IgD-negative memory B cell (primary cell): ENCODE results near the gene KRTAP12-3. TPM values are rescaled to one million over a fixed set of nuclear protein-coding genes. Genes with fewer than 3 reads are reported as not detected.
"Not testable (repeated sequence)": the region's sequence is repeated elsewhere in the genome, so short reads cannot be mapped to it uniquely, and the experiment has no call there.

ENCODE experiments used
- H3K27ac Mint-ChIP-seq, 3 donors: one replicate each; pipeline ENCODE4 v1.8.0; 2020 to 2022; ENCODE audit warnings: mild to moderate bottlenecking in 3 of 3, mixed read lengths in 3 of 3, moderate library complexity in 1 of 3
- H3K27me3 Mint-ChIP-seq: one replicate; pipeline ENCODE4 v1.8.0; 2021; ENCODE audit warnings: mixed read lengths
- H3K36me3 Mint-ChIP-seq: one replicate; pipeline ENCODE4 v1.8.0; 2020; ENCODE audit warnings: mild to moderate bottlenecking, mixed read lengths
- H3K4me1 Mint-ChIP-seq, 3 donors: one replicate each; pipeline ENCODE4 v1.8.0; 2020 to 2022; ENCODE audit warnings: mixed read lengths in 3 of 3, mild to moderate bottlenecking in 1 of 3
- H3K4me3 Mint-ChIP-seq, 4 donors: one replicate each; pipeline ENCODE4 v1.8.0; 2020 to 2022; ENCODE audit warnings: mild to moderate bottlenecking in 4 of 4, mixed read lengths in 4 of 4, moderate library complexity in 3 of 4
- H3K9me3 Mint-ChIP-seq, 3 donors: one replicate each; pipeline ENCODE4 v1.8.0; 2020 to 2021; ENCODE audit warnings: mixed read lengths in 3 of 3, mild to moderate bottlenecking in 1 of 3
- polyA plus RNA-seq: library from polyadenylated mRNA; unstranded; fragments of 300-500 nt; fragmentation: Illumina TruSeq; gene quantifications from one replicate; pipeline ENCODE4 v1.2.3, GENCODE V29; 2021

The KRTAP12-3 gene
- polyA plus RNA-seq, 1 donor from 2014 or later = not detected

- H3K27me3 Mint-ChIP-seq = peaks cover 32% of the 10 kb centered on the region
- H3K4me3 Mint-ChIP-seq = no peak overlapping the region
- H3K36me3 Mint-ChIP-seq = peaks cover 3% of the 10 kb centered on the region
- H3K4me1 Mint-ChIP-seq = peaks cover 0 to 1% (median 0%) of the 10 kb centered on the region in 3 donors
- peaks cover 2 to 23% (median 9%) of the 10 kb centered on the region in 3 donors for H3K9me3 Mint-ChIP-seq
- no peak overlapping the region for H3K27ac Mint-ChIP-seq
Observed at GRCh38 chr21:44696572-44696971, 38.8 kb downstream of the KRTAP12-3 start.

DNA sequence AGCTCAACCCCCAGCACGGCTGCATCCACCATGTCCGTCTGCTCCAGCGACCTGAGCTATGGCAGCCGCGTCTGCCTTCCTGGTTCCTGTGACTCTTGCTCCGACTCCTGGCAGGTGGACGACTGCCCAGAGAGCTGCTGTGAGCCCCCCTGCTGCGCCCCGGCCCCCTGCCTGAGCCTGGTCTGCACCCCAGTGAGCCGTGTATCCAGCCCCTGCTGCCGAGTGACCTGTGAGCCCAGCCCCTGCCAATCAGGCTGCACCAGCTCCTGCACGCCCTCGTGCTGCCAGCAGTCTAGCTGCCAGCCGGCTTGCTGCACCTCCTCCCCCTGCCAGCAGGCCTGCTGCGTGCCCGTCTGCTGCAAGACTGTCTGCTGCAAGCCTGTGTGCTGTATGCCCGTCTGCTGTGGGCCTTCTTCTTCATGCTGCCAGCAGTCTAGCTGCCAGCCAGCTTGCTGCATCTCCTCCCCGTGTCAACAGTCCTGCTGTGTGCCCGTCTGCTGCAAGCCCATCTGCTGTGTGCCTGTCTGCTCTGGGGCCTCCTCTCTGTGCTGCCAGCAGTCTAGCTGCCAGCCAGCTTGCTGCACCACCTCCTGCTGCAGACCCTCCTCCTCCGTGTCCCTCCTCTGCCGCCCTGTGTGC, 39.6 kb downstream of the KRTAP12-3 start, which contains the start of gene KRTAP10-12:
Gene KRTAP10-12 (plus strand): TSS at position 1 of the 639 bp plus-strand sequence. CDS start 30 bp downstream, at position 31.
- not testable (repeated sequence) for H3K36me3 Mint-ChIP-seq, H3K4me1 Mint-ChIP-seq, H3K27ac Mint-ChIP-seq
- H3K27me3 Mint-ChIP-seq = peaks cover 37% of the 10 kb centered on the region
- H3K4me3 Mint-ChIP-seq = peak within 1 kb of the TSS in 1 of 4 donors; percentile 41
- peaks cover 2 to 19% (median 9%) of the 10 kb centered on the region in 3 donors for H3K9me3 Mint-ChIP-seq

GRCh38 chr21:44697811-44698734, 40.3 kb downstream of the KRTAP12-3 start:
- peaks cover 2 to 11% (median 6%) of the 10 kb centered on the region in 3 donors for H3K9me3 Mint-ChIP-seq
- H3K27ac Mint-ChIP-seq = no peak overlapping the region
- no peak overlapping the region for H3K4me3 Mint-ChIP-seq
- H3K4me1 Mint-ChIP-seq = peaks cover 0 to 1% (median 0%) of the 10 kb centered on the region in 3 donors
- H3K27me3 Mint-ChIP-seq = peaks cover 45% of the 10 kb centered on the region
- no peaks in the 10 kb centered on the region for H3K36me3 Mint-ChIP-seq

DNA sequence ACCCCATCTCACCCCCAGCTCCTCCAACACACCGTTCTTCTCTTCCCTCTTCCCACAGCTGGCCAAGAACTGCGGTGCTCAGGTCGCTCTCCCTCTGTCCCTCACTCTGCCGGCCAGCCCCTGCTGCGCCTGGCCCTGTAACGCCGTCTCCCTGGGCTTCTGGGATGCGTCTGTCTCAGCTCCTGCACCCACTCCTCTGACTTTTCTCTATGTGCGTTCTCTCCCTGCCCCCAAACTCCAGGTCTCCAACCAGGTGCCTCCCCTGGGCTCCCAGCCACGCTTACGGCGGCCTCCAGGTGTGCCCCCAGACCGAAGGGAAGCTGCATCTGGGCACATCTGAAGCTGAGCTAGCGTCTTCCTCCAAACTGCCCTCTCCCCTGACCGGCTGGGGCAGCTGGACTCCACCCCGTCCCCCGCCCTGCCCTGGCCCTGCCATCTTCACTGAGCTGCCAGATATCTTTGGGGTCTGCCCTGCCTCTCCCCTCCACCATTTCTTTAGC, 41.8 kb downstream of the KRTAP12-3 start:
- Mint-ChIP-seq H3K4me1 (no peaks in the 10 kb centered on the region), H3K27me3 (peaks cover 48% of the 10 kb centered on the region), H3K36me3 (no peaks in the 10 kb centered on the region), H3K4me3 (no peak overlapping the region), H3K27ac (no peak overlapping the region), H3K9me3 (peaks cover 0 to 2% (median 0%) of the 10 kb centered on the region in 3 donors)

DNA sequence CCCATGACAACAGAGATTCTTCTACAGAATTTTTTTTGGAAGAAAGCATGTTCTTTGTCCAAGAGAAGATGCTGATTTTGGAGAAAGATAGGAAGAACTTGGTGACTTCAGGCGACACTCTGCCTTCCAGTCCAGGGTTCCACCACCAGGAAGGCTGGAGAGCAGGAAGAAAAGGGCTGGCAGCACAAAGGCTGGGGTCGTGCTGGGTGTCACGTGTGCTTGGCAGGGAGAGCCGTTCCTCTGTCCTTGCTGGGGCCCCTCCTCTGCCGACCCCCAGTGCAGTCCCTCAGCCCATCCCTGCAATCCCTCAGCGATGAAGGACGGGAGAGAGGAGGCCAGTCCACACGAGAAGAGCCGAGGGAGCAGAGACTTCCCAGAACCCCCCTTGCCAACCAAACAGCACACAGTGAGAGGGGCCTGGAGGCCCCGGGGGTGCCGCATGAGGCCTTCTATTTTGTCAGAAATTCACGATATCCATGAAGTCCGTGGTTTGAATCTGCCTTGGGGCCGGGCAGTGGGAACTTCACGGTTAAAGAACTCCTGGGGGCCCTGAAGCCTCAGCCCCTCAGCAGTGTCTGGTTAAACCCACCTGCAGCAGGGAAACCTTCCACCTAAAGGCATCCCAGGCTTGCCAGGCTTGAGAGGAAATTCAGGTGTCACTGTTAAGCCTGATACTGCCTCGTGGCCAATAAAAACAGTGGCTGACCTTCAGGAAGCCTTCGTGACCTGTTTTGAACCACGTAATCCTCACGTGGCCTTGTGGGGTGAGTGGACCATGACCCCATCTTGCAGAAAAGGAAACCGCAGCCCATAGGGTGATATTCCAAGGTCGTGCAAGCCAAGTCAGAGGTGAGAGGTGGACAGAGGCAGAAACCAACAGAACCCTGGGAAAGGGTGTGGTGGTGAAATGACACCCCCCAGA, 42.6 kb downstream of the KRTAP12-3 start:
- Mint-ChIP-seq H3K9me3 (peaks cover 0 to 2% (median 0%) of the 10 kb centered on the region in 3 donors), H3K4me3 (peak overlapping the region in 1 of 4 donors; percentile 79), H3K36me3 (no peaks in the 10 kb centered on the region), H3K4me1 (no peaks in the 10 kb centered on the region), H3K27ac (no peak overlapping the region), H3K27me3 (peaks cover 53% of the 10 kb centered on the region)

DNA sequence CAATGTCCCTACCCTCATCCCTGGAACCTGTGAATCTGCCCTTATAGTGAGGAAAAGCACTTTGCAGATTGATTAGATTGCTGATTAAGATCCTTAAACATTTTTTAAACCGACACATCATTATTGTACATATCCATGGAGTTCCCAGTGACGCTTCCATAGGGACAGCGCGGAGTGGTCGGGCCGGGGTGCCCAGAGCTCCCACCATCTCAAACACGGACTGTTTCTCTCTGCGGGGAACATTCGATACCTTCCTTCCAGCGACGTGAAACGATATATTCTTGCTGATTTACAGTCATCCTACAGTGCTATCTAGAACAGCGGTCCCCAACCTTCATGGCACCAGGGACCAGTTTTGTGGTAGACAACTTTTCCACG, 43.3 kb downstream of the KRTAP12-3 start:
- Mint-ChIP-seq H3K27ac (no peak overlapping the region), H3K36me3 (no peaks in the 10 kb centered on the region)

GRCh38 chr21:44701541-44701940, 43.8 kb downstream of the KRTAP12-3 start:
- peaks cover 0 to 2% (median 0%) of the 10 kb centered on the region in 3 donors for H3K9me3 Mint-ChIP-seq
- peaks cover 55% of the 10 kb centered on the region for H3K27me3 Mint-ChIP-seq
- no peak overlapping the region for H3K27ac Mint-ChIP-seq
- H3K4me3 Mint-ChIP-seq = peak overlapping the region in 1 of 4 donors; percentile 65
- H3K36me3 Mint-ChIP-seq = no peaks in the 10 kb centered on the region
- no peaks in the 10 kb centered on the region for H3K4me1 Mint-ChIP-seq

More for the DNA sequence above, 43.3 kb downstream of the KRTAP12-3 start:
- peak overlapping the region in 1 of 4 donors; percentile 79 for H3K4me3 Mint-ChIP-seq
- peaks cover 0 to 2% (median 0%) of the 10 kb centered on the region in 3 donors for H3K9me3 Mint-ChIP-seq
- H3K4me1 Mint-ChIP-seq = no peaks in the 10 kb centered on the region
- peaks cover 57% of the 10 kb centered on the region for H3K27me3 Mint-ChIP-seq

- H3K27me3 Mint-ChIP-seq = peaks cover 56% of the 10 kb centered on the region
- no peak overlapping the region for H3K27ac Mint-ChIP-seq
- H3K36me3 Mint-ChIP-seq = no peaks in the 10 kb centered on the region
- H3K4me1 Mint-ChIP-seq = no peaks in the 10 kb centered on the region
- H3K4me3 Mint-ChIP-seq = peak overlapping the region in 2 of 4 donors; percentile 17 to 33
- H3K9me3 Mint-ChIP-seq = peaks cover 0 to 2% (median 0%) of the 10 kb centered on the region in 3 donors
Observed at GRCh38 chr21:44702111-44702972, 44.6 kb downstream of the KRTAP12-3 start.

- H3K36me3 Mint-ChIP-seq = no peaks in the 10 kb centered on the region
- H3K4me3 Mint-ChIP-seq = peak overlapping the region in 1 of 4 donors; percentile 33
- H3K9me3 Mint-ChIP-seq = peaks cover 0 to 2% (median 0%) of the 10 kb centered on the region in 3 donors
- H3K4me1 Mint-ChIP-seq = no peaks in the 10 kb centered on the region
- H3K27ac Mint-ChIP-seq = no peak overlapping the region
- peaks cover 59% of the 10 kb centered on the region for H3K27me3 Mint-ChIP-seq
Observed at GRCh38 chr21:44702973-44703730, 45.4 kb downstream of the KRTAP12-3 start.

GRCh38 chr21:44703731-44704635, 46.3 kb downstream of the KRTAP12-3 start:
- Mint-ChIP-seq H3K27me3 (peaks cover 62% of the 10 kb centered on the region), H3K4me3 (no peak overlapping the region), H3K4me1 (no peaks in the 10 kb centered on the region), H3K27ac (no peak overlapping the region), H3K36me3 (no peaks in the 10 kb centered on the region), H3K9me3 (peaks cover 0 to 2% (median 0%) of the 10 kb centered on the region in 3 donors)

- Mint-ChIP-seq H3K4me1 (peaks cover 0 to 3% (median 0%) of the 10 kb centered on the region in 3 donors), H3K36me3 (no peaks in the 10 kb centered on the region), H3K9me3 (peaks cover 0 to 2% (median 0%) of the 10 kb centered on the region in 3 donors), H3K4me3 (no peak overlapping the region), H3K27ac (no peak overlapping the region), H3K27me3 (peaks cover 64% of the 10 kb centered on the region)
Observed at GRCh38 chr21:44704636-44705001, 46.9 kb downstream of the KRTAP12-3 start.

DNA sequence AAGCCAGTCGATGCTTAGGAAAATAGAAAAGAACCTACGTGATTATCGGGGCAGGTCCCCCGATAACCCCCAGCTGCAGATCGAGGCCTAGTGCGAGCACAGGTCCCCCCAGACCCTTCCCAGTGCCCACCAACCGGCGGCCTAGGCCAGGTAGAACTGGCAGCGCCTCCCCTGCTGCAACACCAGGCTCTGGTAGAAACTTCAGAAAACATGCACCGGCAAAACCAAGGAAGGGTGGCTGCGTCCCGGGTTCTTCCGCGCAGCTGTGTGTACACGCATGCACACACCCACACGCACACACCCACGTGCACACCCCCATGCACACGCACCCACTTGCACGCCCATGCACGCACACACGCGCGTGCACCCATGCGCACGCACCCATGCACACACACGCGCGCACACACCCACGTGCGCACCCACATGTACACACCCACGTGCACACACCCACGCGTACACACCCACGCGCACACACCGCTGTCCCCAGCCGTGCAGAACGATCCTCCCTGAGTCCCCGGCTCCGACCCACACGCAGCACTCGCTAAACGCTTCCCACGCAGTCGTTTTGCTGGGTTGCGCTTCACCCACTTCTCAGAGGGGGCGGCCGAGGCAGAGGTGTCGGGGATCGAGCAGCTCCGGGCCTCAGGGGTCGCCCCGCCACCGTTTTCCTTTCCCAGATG, 48.4 kb downstream of the KRTAP12-3 start:
- Mint-ChIP-seq H3K36me3 (no peaks in the 10 kb centered on the region), H3K4me1 (peaks cover 0 to 3% (median 0%) of the 10 kb centered on the region in 3 donors), H3K4me3 (no peak overlapping the region), H3K27ac (peak overlapping the region in 1 of 3 donors; percentile 53), H3K9me3 (peaks cover 0 to 2% (median 0%) of the 10 kb centered on the region in 3 donors), H3K27me3 (peaks cover 55% of the 10 kb centered on the region)
